HepG2 (cell line): ENCODE results near the gene CCDC85C. TPM values are rescaled to one million over a fixed set of nuclear protein-coding genes. Genes with fewer than 3 reads are reported as not detected.

ENCODE experiments used
- ATAC-seq: fragments of 200-7000 bp; cut with Tn5 transposase; 3 replicates; pipeline ENCODE4 v1.9.1; 2020; ENCODE audit warnings: mild to moderate bottlenecking, moderate library complexity
- BruUV-seq: library from RNA; stranded (reverse); fragments of 400-500 nt; replicated peaks from 2 replicates; lab custom pipeline; 2021; lab: Mats Ljungman, UMichigan
- CTCF ChIA-PET: fragments of 300-600 bp; formaldehyde crosslinking; extraction: SDS; loops from one replicate; lab custom pipeline; 2021; ENCODE audit warnings: low total read pairs, inconsistent platforms, low intra/inter-chr PET ratio; lab: Yijun Ruan, JAX
- POLR2A ChIA-PET: fragments of 350-600 bp; sonication (Branson Sonifier 250); formaldehyde crosslinking; loops from one replicate; lab custom pipeline; 2020; ENCODE audit warnings: antibody characterized with exemption, inconsistent platforms; lab: Yijun Ruan, JAX
- DNase-seq: peaks from one replicate; pipeline ENCODE4 v3.0.0-alpha.2; 2015; ENCODE audit warnings: low spot score
- FAIRE-seq: peaks from 3 replicates; lab custom pipeline; 2011; peaks lifted over from hg19 to GRCh38; lab: Jason Lieb, UNC
- H2AFZ ChIP-seq: one replicate; pipeline ENCODE4 v1.6.1; 2011; ENCODE audit warnings: low read length, inconsistent platforms
- H3K27ac ChIP-seq: fragments of 300-600 bp; 3 replicates; pipeline ENCODE4 v1.8.0; 2011; ENCODE audit warnings: mixed run types, mild to moderate bottlenecking, mixed read lengths, low read length, inconsistent platforms; ENCODE audit not compliant: insufficient read depth; ENCODE audit errors: extremely low read length
- H3K27me3 ChIP-seq, 2 experiments: fragments of 200-600 bp in 1 of 2; 2 replicates in 1 of 2; 3 replicates in 1 of 2; pipeline versions ENCODE4 v1.6.0 to v1.8.0; 2011; ENCODE audit warnings: low read length in 2 of 2, mild to moderate bottlenecking in 2 of 2, moderate library complexity in 2 of 2, inconsistent platforms in 1 of 2; ENCODE audit not compliant: insufficient read depth in 2 of 2, control insufficient read depth in 1 of 2
- H3K36me3 ChIP-seq, 2 experiments: fragments of 200-600 bp in 1 of 2; replicated peaks in 1 of 2; 2 replicates in 1 of 2; 3 replicates in 1 of 2; pipeline versions ENCODE4 v1.5.1 to v1.8.0; 2011; ENCODE audit warnings: low read length in 2 of 2, inconsistent platforms in 1 of 2; ENCODE audit not compliant: insufficient read depth in 2 of 2, control insufficient read depth in 1 of 2
- H3K4me1 ChIP-seq: 2 replicates; pipeline ENCODE4 v1.5.1; 2012; ENCODE audit warnings: low read length, inconsistent platforms; ENCODE audit not compliant: insufficient read depth
- H3K4me2 ChIP-seq: 2 replicates; pipeline ENCODE4 v1.6.0; 2011; ENCODE audit warnings: low read depth, low read length, inconsistent platforms
- H3K4me3 ChIP-seq, 3 experiments: fragments of 200-600 bp in 1 of 3; sonication (generic), shearing (Covaris generic) in 1 of 3; replicated peaks in 1 of 3; 2 replicates each; pipeline ENCODE4 v1.5.1; 2011 to 2016; ENCODE audit warnings: low read length in 3 of 3, inconsistent platforms in 2 of 3, low read depth in 2 of 3, mild to moderate bottlenecking in 2 of 3, control low read depth in 1 of 3, mixed read lengths in 1 of 3; ENCODE audit not compliant: insufficient read depth in 1 of 3
- H3K79me2 ChIP-seq: one replicate; pipeline ENCODE4 v1.6.1; 2011; ENCODE audit warnings: low read length, inconsistent platforms; ENCODE audit not compliant: insufficient read depth
- H3K9ac ChIP-seq: 2 replicates; pipeline ENCODE4 v1.6.0; 2011; ENCODE audit warnings: mild to moderate bottlenecking, low read depth, low read length, inconsistent platforms; ENCODE audit not compliant: insufficient read depth
- H3K9me3 ChIP-seq: 2 replicates; pipeline ENCODE4 v1.5.1; 2012; ENCODE audit warnings: mild to moderate bottlenecking, low read length
- H4K20me1 ChIP-seq: 2 replicates; pipeline ENCODE4 v1.6.0; 2011; ENCODE audit warnings: inconsistent platforms, mild to moderate bottlenecking, low read length, moderate library complexity; ENCODE audit not compliant: insufficient read depth
- ATF7 ChIP-seq, 2 experiments: fragments of 450-650 bp in 1 of 2; sonication (generic) in 1 of 2; formaldehyde crosslinking in 1 of 2; IDR thresholded peaks; 2 replicates each; pipeline versions ENCODE4 v1.4.0 to v1.6.1; 2016 to 2020; ENCODE audit warnings: antibody characterized with exemption in 1 of 2, mild to moderate bottlenecking in 1 of 2, missing genetic modification reagents in 1 of 2
- CREB1 ChIP-seq, 2 experiments: fragments of 450-650 bp in 1 of 2; IDR thresholded peaks; 2 replicates each; pipeline ENCODE4 v1.6.1; 2016 to 2017; ENCODE audit warnings: control low read depth in 1 of 2, mild to moderate bottlenecking in 1 of 2, missing compliant biosample characterization in 1 of 2, missing genetic modification characterization in 1 of 2
- HOXA7 ChIP-seq: sonication (generic); formaldehyde crosslinking; IDR thresholded peaks from 2 replicates; pipeline ENCODE4 v1.8.1; 2022; ENCODE audit warnings: mild to moderate bottlenecking, missing genetic modification reagents, moderate library complexity
- WGBS: methylation state at CpG from one replicate; pipeline ENCODE4 v1.1.6; 2017; ENCODE audit warnings: low lambda C conversion rate; 5-methylcytosine and 5-hydroxymethylcytosine counted together
- in situ Hi-C: cut with HindIII; loops from 2 replicates; pipeline ENCODE4 v1.10.0; 2017; ENCODE audit warnings: low pct_unique_long_range_greater_than_20kb; ENCODE audit not compliant: extremely low pct_ligation_motif_present
- intact Hi-C: fragments of 100-400 bp; cut with micrococcal nuclease; formaldehyde crosslinking; loops from one replicate; pipeline ENCODE4 v1.10.0; 2022; ENCODE audit not compliant: unreplicated experiment
- polyA plus RNA-seq, 8 experiments: library from polyadenylated mRNA; depleted of rRNA in 3 of 8; stranded (reverse) in 7 of 8; unstranded in 1 of 8; fragments of >200 nt; fragmentation: Illumina TruSeq in 4 of 8; extraction: Trizol in 4 of 8; gene quantifications; 2 replicates each; pipeline versions ENCODE4 v1.2.1 to v1.2.3, GENCODE V29; 2011 to 2016; ENCODE audit warnings: low read depth in 4 of 8, missing spikeins in 1 of 8, mixed read lengths in 1 of 8; ENCODE audit not compliant: insufficient read depth in 1 of 8
- total RNA-seq, 5 experiments: library from RNA; depleted of rRNA; stranded (reverse); fragments of >200 nt; fragmentation: Illumina TruSeq; extraction: Trizol; gene quantifications; 2 replicates each; pipeline ENCODE4 v1.2.3, GENCODE V29; 2016; ENCODE audit warnings: low read depth in 1 of 5
- TF ChIP-seq, protein P1 (sequence below): sonication (generic); formaldehyde crosslinking; IDR thresholded peaks from 2 replicates; pipeline ENCODE4 v1.8.0; 2022; ENCODE audit warnings: missing genetic modification reagents, mild to moderate bottlenecking, moderate library complexity, borderline replicate concordance

Gene CCDC85C
- total and polyA plus RNA-seq, 2 of the 13 experiments (the other 11 are each of a cell fraction or from before 2014, with no cell fraction given): 18.8 to 43.8 TPM

DNA sequence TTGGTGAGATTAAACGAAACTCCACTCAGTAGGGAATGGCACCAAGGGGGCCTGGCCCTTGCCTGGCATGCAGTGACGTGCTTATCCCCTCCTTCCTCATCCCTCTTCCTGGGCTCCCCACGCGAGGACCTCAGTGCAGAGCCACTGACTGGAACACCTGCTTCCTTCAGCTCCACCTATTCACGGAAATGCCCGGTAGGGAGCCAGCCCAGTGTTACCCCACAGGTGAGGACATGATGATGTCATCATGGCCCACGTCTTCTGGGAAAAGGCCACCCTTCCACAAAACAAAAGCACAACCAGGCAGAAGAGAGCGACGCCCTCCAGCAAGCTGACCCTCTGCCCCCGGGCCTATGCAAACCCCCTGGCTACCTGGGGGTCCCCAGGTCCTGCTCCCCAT is 42.1 kb downstream of the CCDC85C start:
- no peak overlapping the region for H3K9ac ChIP-seq
- FAIRE-seq: no peak
- peaks cover 90% of the 10 kb centered on the region for H3K4me1 ChIP-seq
- no peaks in the 10 kb centered on the region for H3K27me3 ChIP-seq
- peaks cover 94% of the 10 kb centered on the region for H3K79me2 ChIP-seq
- peaks cover 0 to 3% of the 10 kb centered on the region in 2 experiments; a peak in 2 of 5 replicates for H3K36me3 ChIP-seq
- in situ Hi-C loops (no loop called here), intact Hi-C loops (loop anchor here (2.0 to 5.0 kb wide), 2 partner anchors 43 to 65 kb away; no protein-coding TSS in a partner anchor)
- CTCF ChIA-PET: no interaction called here
- no peaks in the 10 kb centered on the region for H3K9me3 ChIP-seq
- H3K27ac ChIP-seq: no peak overlapping the region
- H3K4me2 ChIP-seq: no peak overlapping the region
- POLR2A ChIA-PET: no interaction called here
- no peak overlapping the region for H2AFZ ChIP-seq
- TF ChIP-seq, protein P1, sequence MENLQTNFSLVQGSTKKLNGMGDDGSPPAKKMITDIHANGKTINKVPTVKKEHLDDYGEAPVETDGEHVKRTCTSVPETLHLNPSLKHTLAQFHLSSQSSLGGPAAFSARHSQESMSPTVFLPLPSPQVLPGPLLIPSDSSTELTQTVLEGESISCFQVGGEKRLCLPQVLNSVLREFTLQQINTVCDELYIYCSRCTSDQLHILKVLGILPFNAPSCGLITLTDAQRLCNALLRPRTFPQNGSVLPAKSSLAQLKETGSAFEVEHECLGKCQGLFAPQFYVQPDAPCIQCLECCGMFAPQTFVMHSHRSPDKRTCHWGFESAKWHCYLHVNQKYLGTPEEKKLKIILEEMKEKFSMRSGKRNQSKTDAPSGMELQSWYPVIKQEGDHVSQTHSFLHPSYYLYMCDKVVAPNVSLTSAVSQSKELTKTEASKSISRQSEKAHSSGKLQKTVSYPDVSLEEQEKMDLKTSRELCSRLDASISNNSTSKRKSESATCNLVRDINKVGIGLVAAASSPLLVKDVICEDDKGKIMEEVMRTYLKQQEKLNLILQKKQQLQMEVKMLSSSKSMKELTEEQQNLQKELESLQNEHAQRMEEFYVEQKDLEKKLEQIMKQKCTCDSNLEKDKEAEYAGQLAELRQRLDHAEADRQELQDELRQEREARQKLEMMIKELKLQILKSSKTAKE (CRISPR knock-in tag): no peak
- peak; percentile 94 for TF ChIP-seq ATF7 (IDR thresholded peaks at IDR 0.05)
- TF ChIP-seq ATF7 (CRISPR knock-in tag; IDR thresholded peaks at IDR 0.05): no peak
- TF ChIP-seq CREB1 (IDR thresholded peaks at IDR 0.05): peak; percentile 43; the same call in 1 of the 2 replicates
- TF ChIP-seq CREB1 (CRISPR knock-in tag; IDR thresholded peaks at IDR 0.05): no peak
- no peak for TF ChIP-seq HOXA7 (CRISPR knock-in tag)
- H4K20me1 ChIP-seq: peaks cover 12% of the 10 kb centered on the region
- BruUV-seq: no TSS peak
- 92% methylated on average over 10 of the region's 10 CpGs for WGBS
- ATAC-seq: no peak
- no peak overlapping the region for H3K4me3 ChIP-seq
- DNase-seq: no peak
